GM18498 (cell line): ENCODE data around the gene SNX22.

ENCODE experiments used
- ATAC-seq: cut with Tn5 transposase; IDR thresholded peaks from one replicate; pipeline ENCODE4 v1.9.1; 2021; ENCODE audit warnings: mild to moderate bottlenecking, moderate library complexity; ENCODE audit not compliant: unreplicated experiment

The SNX22 gene

DNA sequence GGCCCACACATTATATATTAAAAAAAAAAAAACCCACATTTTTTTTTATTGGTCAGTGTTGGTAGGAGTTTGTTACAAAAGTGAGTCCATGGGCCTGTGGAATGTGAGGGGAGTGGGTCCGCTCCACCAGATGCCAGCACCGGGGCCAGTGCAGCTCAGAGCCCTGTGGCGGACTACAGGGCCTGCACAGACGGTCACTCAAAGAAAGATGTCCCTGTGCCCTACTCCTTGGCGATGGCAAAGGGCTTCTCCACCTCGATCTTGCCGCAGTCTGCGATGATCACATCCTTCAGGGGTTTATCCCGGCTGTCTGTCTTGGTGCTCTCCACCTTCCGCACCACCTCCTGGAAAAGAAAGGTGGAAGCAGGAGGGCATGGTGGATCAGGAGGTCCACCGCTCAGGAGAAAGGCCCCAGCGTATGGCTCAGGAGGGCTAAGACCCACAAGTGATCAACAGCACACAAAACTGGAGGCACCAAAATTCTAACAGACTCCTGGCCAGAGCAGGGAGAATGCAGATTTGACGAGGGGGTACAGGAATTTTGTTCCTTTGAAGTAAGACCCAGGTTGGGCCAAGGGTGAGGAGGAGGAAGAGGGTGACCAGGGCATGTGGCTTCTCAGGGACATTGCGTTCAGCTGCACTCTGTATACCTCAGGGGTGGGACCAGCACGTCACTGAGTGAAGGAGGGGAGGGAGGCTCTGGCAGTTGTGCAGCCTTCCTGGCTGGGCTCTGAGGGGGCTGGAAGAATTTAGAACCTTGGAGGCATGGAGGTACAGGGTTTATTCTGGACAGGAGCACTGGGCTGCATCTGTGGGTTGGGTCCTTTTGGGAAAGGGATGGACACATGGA, 4.5 kb downstream of the SNX22 start:
- no peak for ATAC-seq

DNA sequence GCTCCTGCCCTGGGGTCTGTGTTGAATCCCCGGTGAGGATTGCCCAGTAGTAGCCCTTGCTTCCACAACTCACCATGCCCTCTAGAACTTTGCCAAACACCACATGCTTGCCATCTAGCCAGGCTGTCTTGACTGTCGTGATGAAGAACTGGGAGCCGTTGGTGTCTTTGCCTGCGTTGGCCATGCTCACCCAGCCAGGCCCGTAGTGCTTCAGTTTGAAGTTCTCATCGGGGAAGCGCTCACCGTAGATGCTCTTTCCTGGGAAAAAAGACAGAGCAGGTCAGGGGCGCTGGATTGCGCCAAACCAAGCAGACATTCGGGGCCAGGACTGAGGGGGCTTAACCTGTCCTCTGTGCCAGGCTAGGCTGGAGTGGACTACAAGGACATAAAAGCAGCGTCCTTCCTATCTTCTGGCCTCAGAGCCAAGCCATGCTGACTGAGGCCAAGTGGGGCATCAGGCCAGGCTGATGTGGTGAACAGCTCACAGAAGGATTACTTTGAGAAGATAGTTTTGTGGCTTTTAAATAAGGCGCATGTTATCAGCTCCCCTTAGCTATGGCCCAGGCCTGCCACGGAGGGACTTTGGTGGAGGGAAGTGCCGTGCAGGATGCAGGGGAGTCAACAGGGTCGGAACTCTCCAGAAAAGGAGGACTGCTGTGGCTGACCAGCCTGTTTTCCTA, 5.3 kb downstream of the SNX22 start:
- ATAC-seq = no peak

DNA sequence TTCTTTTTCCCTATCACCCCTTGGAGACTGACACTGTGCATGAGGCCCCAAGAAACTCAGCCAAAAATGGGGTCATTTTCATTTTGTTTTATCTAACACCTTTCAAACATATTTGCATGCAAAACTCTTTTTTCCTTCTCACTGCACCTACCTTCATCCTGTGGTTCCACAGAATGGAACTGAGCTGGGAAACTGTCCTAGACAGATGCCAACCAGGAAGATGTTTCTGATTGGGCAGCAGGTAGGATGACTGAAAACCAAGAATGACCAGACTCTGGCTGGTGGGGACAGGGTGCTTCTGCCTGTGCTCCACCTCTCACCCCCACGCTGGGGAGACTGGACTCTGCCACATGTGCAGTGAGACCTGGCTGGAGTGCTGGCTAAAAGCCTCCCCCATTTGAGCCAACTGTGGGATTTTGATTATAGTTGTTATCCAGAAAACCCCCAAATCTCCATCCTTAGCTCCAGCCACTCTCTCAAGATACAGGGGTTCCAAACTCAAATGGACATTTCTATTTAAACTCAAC, 6.1 kb downstream of the SNX22 start:
- ATAC-seq = no peak

DNA sequence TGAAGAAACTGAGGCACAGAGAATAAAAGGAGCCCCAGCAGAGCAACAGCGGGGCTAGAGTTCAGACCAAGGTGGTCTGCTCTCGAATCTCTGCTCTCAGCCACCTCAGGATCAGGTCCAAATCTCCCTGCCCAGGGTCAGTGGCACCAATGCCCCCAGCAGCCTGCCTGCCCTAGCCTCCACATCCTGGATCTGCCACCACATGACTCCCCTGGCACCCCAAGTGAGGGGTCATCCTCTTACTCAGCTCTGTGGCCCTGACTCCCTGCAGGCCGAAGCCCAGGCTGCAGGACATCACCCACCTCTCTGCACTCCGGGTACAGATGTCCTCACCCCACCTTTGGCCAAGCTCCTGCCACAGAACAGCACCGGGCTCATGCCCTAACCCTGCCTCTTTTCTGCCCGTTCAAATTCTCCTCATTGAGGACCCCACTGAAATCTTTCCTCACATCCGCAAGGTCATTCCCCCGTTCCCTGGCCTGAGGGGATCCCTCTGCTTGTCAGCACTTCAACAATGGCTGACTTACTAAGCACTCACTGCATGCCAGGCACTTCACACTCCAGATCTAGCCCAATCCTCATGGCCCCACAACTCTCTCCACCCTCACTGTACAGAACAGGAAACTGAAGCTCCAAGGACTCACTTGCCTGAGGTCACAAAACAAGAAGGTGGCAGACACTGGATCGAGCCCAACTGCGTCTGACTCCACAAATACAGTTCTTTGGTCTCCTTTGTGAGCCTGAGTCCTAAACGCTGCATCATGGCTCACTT, 7.0 kb downstream of the SNX22 start:
- no peak for ATAC-seq

DNA sequence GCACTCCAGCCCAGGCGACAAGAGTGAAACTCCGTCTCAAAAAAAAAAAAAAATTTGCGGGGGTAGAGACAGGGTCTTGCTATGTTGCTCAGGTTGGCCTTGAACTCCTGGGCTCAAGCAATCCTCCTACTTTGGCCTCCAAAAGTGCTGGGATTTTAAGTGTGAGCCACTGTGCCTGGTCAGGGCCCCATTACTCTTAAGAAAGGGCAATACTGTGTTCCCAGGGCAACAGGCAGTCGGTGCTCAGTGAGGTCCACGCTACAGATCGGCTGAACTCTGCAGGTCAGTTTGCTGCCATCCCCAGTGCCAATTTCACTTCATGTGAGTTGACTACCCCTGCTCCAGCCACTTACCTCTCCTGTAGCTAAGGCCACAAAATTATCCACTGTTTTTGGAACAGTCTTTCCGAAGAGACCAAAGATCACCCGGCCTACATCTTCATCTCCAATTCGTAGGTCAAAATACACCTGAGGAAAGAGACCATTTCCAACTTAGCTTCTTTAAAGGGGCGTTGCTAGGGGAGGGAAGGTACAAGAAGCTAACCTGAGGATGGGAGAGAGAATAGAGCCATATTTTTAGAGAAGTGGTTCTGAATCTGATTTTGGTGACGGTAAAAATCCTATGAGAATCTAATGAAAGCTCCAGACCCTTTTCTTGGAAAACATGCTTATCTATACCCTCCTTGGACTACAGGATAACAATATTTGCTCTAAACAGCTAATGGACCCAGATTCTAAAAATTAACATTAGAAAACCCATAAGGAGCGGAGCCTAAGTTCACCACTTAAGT, 10.4 kb downstream of the SNX22 start:
- no peak for ATAC-seq

DNA sequence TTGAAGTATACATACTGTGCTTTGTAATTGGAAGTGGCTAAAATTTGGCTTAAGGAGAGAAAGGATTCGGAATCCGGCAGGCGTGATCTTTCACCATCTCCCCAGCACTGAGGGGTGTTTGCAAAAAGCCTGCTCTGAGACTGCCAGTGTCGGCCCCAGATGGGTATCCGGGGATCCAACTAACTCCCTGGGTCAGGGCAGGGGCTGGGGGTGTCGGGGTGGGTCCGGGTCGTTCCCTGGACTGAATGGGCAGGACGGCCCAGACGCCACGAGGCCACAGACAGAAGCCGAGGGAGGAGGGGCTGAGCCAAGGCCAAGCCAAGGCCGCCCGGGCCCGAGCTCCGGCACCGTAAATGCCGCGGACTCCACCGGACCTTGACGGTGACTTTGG, 10.9 kb downstream of the SNX22 start:
- ATAC-seq = peak; percentile 18

DNA sequence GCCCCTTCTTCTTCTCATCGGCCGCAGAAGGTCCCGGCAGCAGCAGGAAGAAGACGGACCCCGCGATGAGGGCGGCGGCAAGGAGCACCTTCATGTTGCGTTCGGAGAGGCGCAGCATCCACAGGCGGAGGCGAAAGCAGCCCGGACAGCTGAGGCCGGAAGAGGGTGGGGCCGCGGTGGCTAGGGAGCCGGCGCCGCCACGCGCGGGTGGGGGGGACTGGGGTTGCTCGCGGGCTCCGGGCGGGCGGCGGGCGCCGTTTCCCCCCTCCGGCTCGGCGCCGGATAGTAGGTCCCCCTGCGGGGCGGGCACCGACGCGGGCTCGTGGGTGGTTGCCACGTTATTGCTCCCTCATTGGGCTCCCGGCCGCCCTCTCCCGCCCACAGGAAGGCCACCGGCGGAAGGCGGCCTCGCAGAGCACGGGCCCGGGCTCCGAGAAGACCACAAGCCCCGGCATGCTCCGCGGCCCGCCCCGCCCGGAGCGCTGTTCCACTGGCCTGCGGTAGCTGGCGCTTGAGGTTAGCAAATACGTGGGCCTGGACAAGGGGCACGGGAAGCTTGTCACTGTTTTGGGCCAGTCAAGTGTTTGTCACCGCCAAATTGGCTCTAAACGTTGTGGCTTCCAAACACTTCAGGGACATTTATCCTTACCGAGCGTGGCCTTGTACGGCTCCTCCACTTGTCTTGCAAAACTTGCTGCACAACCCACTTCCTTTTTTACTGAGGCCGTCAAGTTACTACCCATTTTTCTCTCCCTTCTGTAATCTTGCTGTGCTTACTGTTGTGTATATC, 11.5 kb downstream of the SNX22 start, which contains the start of gene PPIB:
Gene PPIB, minus strand, starts transcription at position 154 of the 790 bp plus-strand sequence. Its CDS starts 36 bp downstream, at position 118.
- peak; percentile 93 for ATAC-seq

DNA sequence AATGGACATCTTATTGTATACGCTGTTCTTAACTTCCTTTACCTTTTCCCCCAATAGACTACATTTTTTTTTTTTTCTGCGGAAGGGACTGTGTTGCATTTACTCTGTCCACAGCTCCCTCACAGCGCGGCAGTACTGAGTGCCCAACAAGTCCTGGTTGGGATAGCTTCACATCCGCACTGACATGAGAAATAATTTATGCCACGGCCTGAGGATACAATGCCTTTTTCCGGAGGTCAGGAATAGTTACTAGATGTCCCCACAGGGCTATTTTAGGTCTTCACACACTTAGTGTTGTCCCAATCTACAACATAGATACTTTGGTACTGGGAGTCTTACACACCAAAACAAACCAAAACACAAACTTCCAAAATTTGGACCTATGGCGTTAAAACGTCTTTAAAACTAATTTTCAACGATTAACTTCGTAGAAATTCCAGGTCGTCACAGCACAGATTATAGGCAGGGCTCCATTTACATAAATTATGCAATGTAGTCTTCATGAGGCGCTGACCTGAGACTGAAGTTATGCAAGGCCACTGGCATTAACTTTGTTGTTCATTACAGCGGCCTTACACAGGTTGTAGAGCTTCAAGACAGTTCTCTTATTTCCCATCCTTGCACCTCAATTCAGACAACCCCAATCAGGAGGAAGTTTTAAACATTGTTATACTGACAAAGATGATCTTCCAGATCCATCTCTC, 12.3 kb downstream of the SNX22 start:
- peak; percentile 16 for ATAC-seq

DNA sequence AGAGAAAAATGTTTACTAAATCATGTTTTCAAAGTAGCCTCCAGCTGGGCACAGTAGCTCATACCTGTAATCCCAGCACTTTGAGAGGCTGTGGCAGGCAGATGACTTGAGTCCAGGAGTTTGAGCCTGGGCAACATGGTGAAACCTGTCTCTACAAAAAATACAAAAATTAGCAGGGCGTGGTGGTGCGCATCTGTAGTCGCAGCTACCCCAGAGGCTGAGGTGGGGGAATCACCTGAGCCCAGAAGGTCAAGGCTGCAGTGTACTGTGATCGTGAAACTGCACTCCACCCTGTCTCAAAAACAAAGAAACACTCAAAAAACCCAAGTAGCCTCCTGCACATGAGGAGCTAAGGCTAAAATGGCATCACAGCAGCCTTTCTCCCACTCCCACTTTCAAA, 12.9 kb downstream of the SNX22 start:
- no peak for ATAC-seq

DNA sequence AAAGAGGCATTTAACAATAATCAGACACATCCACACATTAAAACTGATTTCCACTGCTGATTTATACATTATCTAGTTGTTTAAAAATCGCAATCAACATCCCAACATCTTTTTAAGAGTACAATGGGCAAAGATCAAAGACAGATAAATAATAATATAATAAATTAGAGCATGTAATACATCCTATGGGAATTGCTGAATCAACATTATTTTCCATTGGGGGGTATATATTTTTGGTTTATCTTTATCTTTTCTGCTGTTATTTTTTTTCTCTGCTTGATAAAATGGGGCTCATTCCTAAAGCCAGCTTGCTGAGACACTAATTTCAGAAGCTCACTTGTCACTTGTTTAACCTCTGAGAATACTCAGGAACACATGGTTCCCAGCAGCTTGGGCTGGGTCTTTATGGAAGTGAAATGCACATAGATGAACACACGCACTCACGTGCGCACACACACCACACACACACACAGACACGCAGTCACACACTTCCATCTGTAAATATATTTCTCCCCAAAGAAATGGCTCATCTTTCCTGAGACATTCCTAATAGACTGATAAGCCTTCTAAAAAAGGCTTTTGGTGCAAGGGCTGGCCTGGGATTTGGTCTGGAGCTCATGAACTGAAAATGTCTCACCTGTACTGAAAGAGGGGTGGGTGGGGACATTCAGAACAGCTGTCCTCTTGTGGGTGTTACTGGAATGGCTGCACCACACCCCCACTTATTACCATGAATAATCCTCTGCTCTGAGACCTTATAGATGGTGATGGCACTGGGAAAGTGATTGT, 14.8 kb downstream of the SNX22 start:
- no peak for ATAC-seq

DNA sequence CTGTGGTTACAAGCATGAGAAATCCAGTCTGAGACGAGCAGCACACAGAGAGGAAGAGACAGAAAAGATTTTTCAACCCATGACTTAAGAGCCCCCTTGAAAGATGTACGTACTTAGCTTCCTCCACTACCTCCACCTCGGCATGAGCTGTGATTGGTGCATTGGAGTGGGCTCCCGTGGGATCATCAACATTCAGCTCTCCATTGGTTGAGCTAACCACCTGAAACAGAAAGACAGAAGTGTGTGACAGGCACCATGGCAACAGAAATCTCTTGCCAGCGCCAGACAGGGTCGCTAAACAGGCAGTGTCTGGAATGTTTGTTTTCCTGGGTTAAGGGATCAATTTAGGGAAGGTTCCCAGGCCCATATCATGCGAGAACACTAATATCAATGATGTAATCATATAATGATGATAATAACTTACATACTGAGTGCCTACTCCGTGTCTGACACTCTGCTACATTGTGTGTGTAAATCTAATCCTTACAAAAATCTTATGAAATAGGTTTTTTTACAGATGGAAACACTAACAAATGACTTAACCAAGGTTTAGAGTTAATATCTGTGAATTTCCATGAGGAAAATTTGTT, 28.8 kb downstream of the SNX22 start:
- ATAC-seq = peak; percentile 69

DNA sequence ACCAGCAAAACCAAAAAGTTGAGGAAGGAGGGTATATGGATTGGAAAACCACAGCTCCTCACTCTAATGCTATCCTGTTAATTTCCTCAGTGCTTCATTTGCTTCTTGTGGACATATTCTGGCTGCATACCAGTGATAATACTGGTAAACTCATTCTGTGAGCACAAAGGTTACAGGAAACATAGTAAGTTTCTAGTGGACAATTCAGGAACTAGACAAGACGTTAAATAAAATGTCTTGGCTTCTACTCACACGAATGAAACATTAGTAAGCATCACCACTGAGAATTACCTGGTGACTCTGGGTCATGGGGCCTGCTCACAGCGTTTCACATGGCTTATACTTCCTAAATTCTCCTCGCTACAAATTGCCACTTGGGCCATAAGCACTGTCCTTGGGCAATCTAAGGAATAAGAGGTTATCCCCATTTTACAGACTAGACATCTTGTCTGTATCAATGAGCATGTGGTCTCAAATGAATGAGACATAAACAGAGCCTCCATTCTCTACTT, 31.4 kb downstream of the SNX22 start:
- ATAC-seq = no peak

DNA sequence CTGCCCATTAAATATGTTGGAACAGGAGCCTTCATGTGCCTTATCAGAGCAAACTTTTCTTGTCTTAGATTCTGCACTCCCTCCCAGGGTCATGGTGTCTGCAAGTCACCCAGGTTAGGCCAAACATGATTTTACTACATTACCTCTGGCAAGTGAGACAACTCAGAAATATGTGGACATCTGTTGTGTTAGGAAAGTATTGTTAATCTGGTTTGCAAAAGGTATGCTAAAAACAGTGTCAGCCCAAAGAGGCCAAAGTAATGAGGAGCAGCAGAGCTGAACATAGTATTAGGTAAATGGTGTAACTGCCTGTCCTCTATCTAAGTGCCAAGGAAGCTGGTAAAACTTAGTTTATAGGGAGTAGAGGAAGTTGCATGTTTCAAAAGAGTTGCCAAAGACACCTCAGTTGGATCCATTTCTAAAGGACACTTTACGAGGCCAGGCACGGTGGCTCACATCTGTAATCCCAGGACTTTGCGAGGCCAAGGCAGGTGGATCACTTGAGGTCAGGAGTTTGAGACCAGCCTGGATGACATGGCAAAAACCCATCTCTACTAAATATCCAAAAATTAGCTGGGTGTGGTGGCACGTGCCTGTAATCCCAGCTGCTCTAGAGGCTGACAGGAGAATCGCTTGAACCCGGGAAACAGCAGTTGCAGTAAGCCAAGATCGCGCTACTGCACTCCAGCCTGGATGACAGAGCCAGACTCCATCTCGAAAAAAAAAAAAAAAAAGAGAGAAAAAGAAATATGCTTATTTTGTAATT, 33.8 kb downstream of the SNX22 start:
- no peak for ATAC-seq

DNA sequence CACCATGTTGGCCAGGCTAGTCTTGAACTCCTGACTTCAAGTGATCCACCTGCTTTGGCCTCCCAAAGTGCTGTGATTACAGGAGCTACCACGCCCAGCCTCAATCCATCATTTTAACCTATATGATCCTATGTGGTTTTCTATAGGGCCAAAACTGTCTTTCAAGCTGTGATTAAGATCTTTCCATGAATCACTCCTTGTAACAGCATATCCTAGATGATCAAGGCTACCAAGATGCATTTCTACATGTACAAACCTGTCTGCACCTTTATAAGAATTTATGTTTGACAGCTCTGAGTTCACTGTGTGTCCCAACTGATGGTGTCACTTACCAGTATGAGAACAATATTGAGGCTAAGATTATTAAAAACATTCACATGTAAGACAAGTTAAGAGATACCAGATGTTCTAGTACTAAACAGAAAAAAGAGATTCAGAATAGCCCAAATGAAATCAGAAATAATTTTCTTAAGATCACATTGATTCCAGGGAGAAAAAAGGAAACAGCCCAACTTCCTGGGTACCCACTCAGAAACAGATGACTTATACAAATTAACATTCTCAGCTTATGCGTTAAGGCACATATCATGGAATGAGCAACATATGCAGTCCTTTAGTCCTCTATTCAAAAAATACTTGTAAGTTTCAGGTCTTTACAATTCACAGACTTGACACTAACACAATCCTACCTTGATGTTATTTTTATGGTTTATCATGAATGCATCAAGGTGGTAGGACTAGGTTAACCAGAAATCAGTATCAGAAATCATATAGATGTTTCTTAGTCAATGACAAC, 36.1 kb downstream of the SNX22 start:
- no peak for ATAC-seq

DNA sequence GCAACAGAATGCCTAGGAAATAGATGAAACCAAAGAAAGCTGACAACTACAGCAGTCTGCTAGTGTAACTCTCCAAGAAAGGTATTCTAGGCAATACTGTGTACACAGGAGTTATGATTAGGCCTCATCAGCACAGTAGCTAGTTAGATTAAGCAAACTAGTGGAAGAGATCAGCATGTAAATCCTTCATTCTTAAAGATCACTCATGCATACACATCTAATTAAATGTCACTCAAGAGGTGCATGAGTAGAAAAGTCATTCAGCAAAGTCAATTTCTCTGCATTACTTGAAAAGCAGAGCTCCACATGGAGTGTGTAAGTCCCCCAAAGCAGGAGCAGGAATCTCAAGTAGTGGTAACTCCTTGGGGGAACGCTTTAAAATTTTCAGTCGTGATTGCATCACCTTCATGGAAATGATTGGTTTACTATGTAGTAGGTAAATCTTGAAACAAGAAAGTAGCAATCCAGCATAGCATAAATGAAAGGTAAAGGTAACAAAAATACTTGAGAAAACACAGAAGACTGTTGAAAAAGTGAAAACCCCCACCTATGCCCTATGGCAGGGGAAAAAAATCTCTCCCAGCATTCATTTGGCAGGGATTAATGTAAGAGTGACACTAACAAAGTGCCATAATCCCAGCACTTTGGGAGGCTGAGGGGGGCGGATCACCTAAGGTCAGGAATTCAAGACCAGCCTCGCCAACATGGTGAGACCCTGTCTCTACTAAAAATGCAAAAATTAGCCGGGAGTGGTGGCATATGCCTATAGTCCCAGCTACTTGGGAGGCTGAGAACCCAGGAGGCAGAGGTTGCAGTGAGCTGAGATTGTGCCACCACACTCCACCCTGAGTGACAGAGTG, 40.7 kb downstream of the SNX22 start:
- ATAC-seq = no peak
